Measurements from ENCODE around the gene NCAPD3. TPM values are rescaled to one million over a fixed set of nuclear protein-coding genes. Genes with fewer than 3 reads are reported as not detected.

NCAPD3 gene
- total and polyA plus RNA-seq, 2 of the 13 experiments (the other 11 are each of a cell fraction or from before 2014, with no cell fraction given): 20.7 to 25.6 TPM

- no peak overlapping the region for H3K9ac ChIP-seq (ENCODE audit: insufficient read depth, low read depth, low read length)
- no TSS peak for BruUV-seq (replicated peaks)
Measured at GRCh38 chr11:134120143-134120850, 103.5 kb downstream of the NCAPD3 start.

GRCh38 chr11:134119094-134119493 is 104.7 kb downstream of the NCAPD3 start:
- CTCF ChIA-PET (ENCODE audit: low intra/inter-chr PET ratio, low total read pairs): no interaction called here
- Histone ChIP-seq H3K9ac (ENCODE audit: insufficient read depth, low read depth, low read length) (no peak overlapping the region), H3K4me2 (ENCODE audit: low read depth, low read length) (no peak overlapping the region), H3K27ac (ENCODE audit: extremely low read length, insufficient read depth, low read length) (no peak overlapping the region), H3K27me3 (ENCODE audit: control insufficient read depth in 1 of 2, insufficient read depth in 2 of 2, low read length in 2 of 2) (0 out of 5 replicates have a peak, but pooled peaks cover 0 to 7% of the 10 kb centered on the region in 2 experiments), H2AFZ (ENCODE audit: low read length) (no peak overlapping the region), H3K4me1 (ENCODE audit: insufficient read depth, low read length) (no peaks in the 10 kb centered on the region), H3K36me3 (replicated peaks in 1 of 2; ENCODE audit: control insufficient read depth in 1 of 2, insufficient read depth in 2 of 2, low read length in 2 of 2) (no peaks in the 10 kb centered on the region), H3K4me3 (replicated peaks in 1 of 3; ENCODE audit: insufficient read depth in 1 of 3, low read depth in 2 of 3, low read length in 3 of 3) (no peak overlapping the region), H4K20me1 (ENCODE audit: insufficient read depth, low read length) (no peaks in the 10 kb centered on the region), H3K79me2 (ENCODE audit: insufficient read depth, low read length) (no peaks in the 10 kb centered on the region), H3K9me3 (ENCODE audit: low read length) (no peaks in the 10 kb centered on the region)
- 35% methylated on average over 3 of the region's 3 CpGs for WGBS (ENCODE audit: low lambda C conversion rate)
- intact Hi-C loops (cut with micrococcal nuclease; ENCODE audit: unreplicated experiment) (no loop called here), in situ Hi-C loops (cut with HindIII; ENCODE audit: extremely low pct_ligation_motif_present, low pct_unique_long_range_greater_than_20kb) (no loop called here)
- ATAC-seq (no peak), FAIRE-seq (no peak), DNase-seq (ENCODE audit: low spot score) (no peak)
- no TSS peak for BruUV-seq (replicated peaks)
- POLR2A ChIA-PET: no interaction called here
- no peak for TF ChIP-seq SATB2 (CRISPR knock-in tag; IDR thresholded peaks at IDR 0.05)
- no peak for TF ChIP-seq ZNF570 (CRISPR knock-in tag; IDR thresholded peaks at IDR 0.05; ENCODE audit: borderline replicate concordance)
- no peak for TF ChIP-seq GFI1 (CRISPR knock-in tag; IDR thresholded peaks at IDR 0.05; ENCODE audit: borderline replicate concordance)
- TF ChIP-seq ZSCAN25 (CRISPR knock-in tag; IDR thresholded peaks at IDR 0.05): no peak
- no peak for TF ChIP-seq GTF2F1 (IDR thresholded peaks at IDR 0.05; ENCODE audit: low read length)
- TF ChIP-seq POLR2A (IDR thresholded peaks at IDR 0.05; ENCODE audit: insufficient read depth in 1 of 2, low read depth in 2 of 2, low read length in 2 of 2): no peak
- no peak for TF ChIP-seq KDM2A (CRISPR knock-in tag; IDR thresholded peaks at IDR 0.05; ENCODE audit: borderline replicate concordance, low read depth)
- TF ChIP-seq, protein P1, sequence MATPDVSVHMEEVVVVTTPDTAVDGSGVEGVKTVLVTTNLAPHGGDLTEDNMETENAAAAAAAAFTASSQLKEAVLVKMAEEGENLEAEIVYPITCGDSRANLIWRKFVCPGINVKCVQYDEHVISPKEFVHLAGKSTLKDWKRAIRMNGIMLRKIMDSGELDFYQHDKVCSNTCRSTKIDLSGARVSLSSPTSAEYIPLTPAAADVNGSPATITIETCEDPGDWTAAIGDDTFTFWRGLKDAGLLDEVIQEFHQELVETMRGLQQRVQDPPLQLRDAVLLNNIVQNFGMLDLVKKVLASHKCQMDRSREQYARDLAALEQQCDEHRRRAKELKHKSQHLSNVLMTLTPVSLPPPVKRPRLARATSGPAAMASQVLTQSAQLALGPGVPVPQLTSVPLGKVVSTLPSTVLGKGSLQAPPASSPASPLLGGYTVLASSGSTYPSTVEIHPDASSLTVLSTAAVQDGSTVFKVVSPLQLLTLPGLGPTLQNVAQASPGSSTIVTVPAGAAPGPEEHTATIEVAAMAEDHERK (CRISPR knock-in tag; IDR thresholded peaks at IDR 0.05; ENCODE audit: low read depth): no peak
- TF ChIP-seq, protein P2, sequence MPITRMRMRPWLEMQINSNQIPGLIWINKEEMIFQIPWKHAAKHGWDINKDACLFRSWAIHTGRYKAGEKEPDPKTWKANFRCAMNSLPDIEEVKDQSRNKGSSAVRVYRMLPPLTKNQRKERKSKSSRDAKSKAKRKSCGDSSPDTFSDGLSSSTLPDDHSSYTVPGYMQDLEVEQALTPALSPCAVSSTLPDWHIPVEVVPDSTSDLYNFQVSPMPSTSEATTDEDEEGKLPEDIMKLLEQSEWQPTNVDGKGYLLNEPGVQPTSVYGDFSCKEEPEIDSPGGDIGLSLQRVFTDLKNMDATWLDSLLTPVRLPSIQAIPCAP (CRISPR knock-in tag; IDR thresholded peaks at IDR 0.05; ENCODE audit: low read depth): no peak
- TF ChIP-seq PLRG1 (conservative IDR thresholded peaks at IDR 0.05): no peak

More at GRCh38 chr11:134120143-134120850, 103.5 kb downstream of the NCAPD3 start:
- no peaks in the 10 kb centered on the region for H3K9me3 ChIP-seq (ENCODE audit: low read length)
- in situ Hi-C loops (cut with HindIII; ENCODE audit: extremely low pct_ligation_motif_present, low pct_unique_long_range_greater_than_20kb): no loop called here
- DNase-seq (ENCODE audit: low spot score) (no peak), ATAC-seq (no peak), FAIRE-seq (no peak)
- no peak overlapping the region for H3K4me2 ChIP-seq (ENCODE audit: low read depth, low read length)
- intact Hi-C loops (cut with micrococcal nuclease; ENCODE audit: unreplicated experiment): no loop called here
- no peaks in the 10 kb centered on the region for H3K36me3 ChIP-seq (replicated peaks in 1 of 2; ENCODE audit: control insufficient read depth in 1 of 2, insufficient read depth in 2 of 2, low read length in 2 of 2)
- no peak overlapping the region for H3K27ac ChIP-seq (ENCODE audit: extremely low read length, insufficient read depth, low read length)
- ChIA-PET POLR2A (no interaction called here), CTCF (ENCODE audit: low intra/inter-chr PET ratio, low total read pairs) (no interaction called here)
- H2AFZ ChIP-seq (ENCODE audit: low read length): no peak overlapping the region
- H4K20me1 ChIP-seq (ENCODE audit: insufficient read depth, low read length): no peaks in the 10 kb centered on the region
- TF ChIP-seq ZBTB1 (CRISPR knock-in tag; IDR thresholded peaks at IDR 0.05; ENCODE audit: borderline replicate concordance) (no peak), ZSCAN12 (CRISPR knock-in tag; IDR thresholded peaks at IDR 0.05) (no peak), HNF4A (CRISPR knock-in tag; IDR thresholded peaks at IDR 0.05) (no peak), ZNF101 (CRISPR knock-in tag; IDR thresholded peaks at IDR 0.05; ENCODE audit: borderline replicate concordance, low read depth) (no peak), ZNF160 (CRISPR knock-in tag; IDR thresholded peaks at IDR 0.05) (no peak)
- H3K4me3 ChIP-seq (replicated peaks in 1 of 3; ENCODE audit: insufficient read depth in 1 of 3, low read depth in 2 of 3, low read length in 3 of 3): no peak overlapping the region
- H3K79me2 ChIP-seq (ENCODE audit: insufficient read depth, low read length): no peaks in the 10 kb centered on the region
- no peaks in the 10 kb centered on the region for H3K4me1 ChIP-seq (ENCODE audit: insufficient read depth, low read length)
- H3K27me3 ChIP-seq (ENCODE audit: control insufficient read depth in 1 of 2, insufficient read depth in 2 of 2, low read length in 2 of 2): peaks cover 1 to 14% of the 10 kb centered on the region in 2 experiments; a peak in 1 of 5 replicates
- WGBS (ENCODE audit: low lambda C conversion rate): 35% methylated on average over 13 of the region's 13 CpGs
